PC-3 (cell line): ENCODE data around the gene COPG2. TPM values are rescaled to one million over a fixed set of nuclear protein-coding genes. Genes with fewer than 3 reads are reported as not detected.

Source experiments
- ATAC-seq: fragments of 200-7000 bp; cut with Tn5 transposase; 2 replicates; pipeline ENCODE4 v1.9.1; 2020; ENCODE audit warnings: mild to moderate bottlenecking, moderate library complexity
- BruUV-seq: library from RNA; stranded (reverse); fragments of 400-500 nt; replicated peaks from 2 replicates; lab custom pipeline; 2021; lab: Mats Ljungman, UMichigan
- CTCF ChIA-PET: fragments of 300-600 bp; sonication (Branson Sonifier 250); formaldehyde crosslinking; loops from one replicate; lab custom pipeline; 2022; ENCODE audit warnings: antibody characterized with exemption; lab: Charles Lee
- POLR2A ChIA-PET: fragments of 300-600 bp; sonication (Branson Sonifier 250); formaldehyde crosslinking; loops from one replicate; lab custom pipeline; 2022; ENCODE audit warnings: antibody characterized with exemption; ENCODE audit not compliant: unreplicated experiment; lab: Charles Lee
- DNase-seq: peaks from one replicate; pipeline ENCODE4 v3.0.0-alpha.2; 2015
- H2AFZ ChIP-seq: fragments of 300-600 bp; sonication (generic); 2 replicates; pipeline ENCODE4 v1.6.0; 2016; ENCODE audit warnings: antibody characterized with exemption, low read length
- H3F3A ChIP-seq: fragments of 300-600 bp; sonication (generic); one replicate; pipeline ENCODE4 v1.6.0; 2017; ENCODE audit warnings: antibody characterized with exemption, low read length, control low read depth, mild to moderate bottlenecking; ENCODE audit not compliant: unreplicated experiment
- H3K27ac ChIP-seq: fragments of 300-600 bp; sonication (generic); 2 replicates; pipeline ENCODE4 v1.5.1; 2016; ENCODE audit warnings: mild to moderate bottlenecking, low read length
- H3K27me3 ChIP-seq: fragments of 300-600 bp; sonication (generic); 2 replicates; pipeline ENCODE4 v1.6.1; 2016; ENCODE audit warnings: low read length, mixed read lengths
- H3K36me3 ChIP-seq: fragments of 300-600 bp; sonication (generic); 2 replicates; pipeline ENCODE4 v1.6.1; 2016; ENCODE audit warnings: low read depth, mixed run types, low read length, mixed read lengths
- H3K4me1 ChIP-seq: fragments of 300-600 bp; sonication (generic); 2 replicates; pipeline ENCODE4 v1.5.1; 2016; ENCODE audit warnings: low read length; ENCODE audit not compliant: insufficient read depth
- H3K4me2 ChIP-seq: fragments of 300-600 bp; sonication (generic); 2 replicates; pipeline ENCODE4 v1.6.0; 2016; ENCODE audit warnings: low read length
- H3K4me3 ChIP-seq: fragments of 300-600 bp; sonication (generic); 2 replicates; pipeline ENCODE4 v1.5.1; 2016; ENCODE audit warnings: mild to moderate bottlenecking, low read length, mixed read lengths
- H3K79me2 ChIP-seq: fragments of 300-600 bp; sonication (generic); 2 replicates; pipeline ENCODE4 v1.6.1; 2017; ENCODE audit warnings: low read length, mixed read lengths
- H3K9ac ChIP-seq: fragments of 300-600 bp; sonication (generic); 2 replicates; pipeline ENCODE4 v1.6.0; 2016; ENCODE audit warnings: mild to moderate bottlenecking, low read length
- H3K9me2 ChIP-seq: fragments of 300-600 bp; sonication (generic); replicated peaks from 2 replicates; pipeline ENCODE4 v1.6.1; 2016; ENCODE audit warnings: mixed run types, low read length, mixed read lengths
- H3K9me3 ChIP-seq: fragments of 300-600 bp; sonication (generic); 2 replicates; pipeline ENCODE4 v1.6.1; 2016; ENCODE audit warnings: low read length, mixed read lengths
- H4K20me1 ChIP-seq: fragments of 300-600 bp; sonication (generic); 2 replicates; pipeline ENCODE4 v1.6.1; 2016; ENCODE audit warnings: low read length, mixed read lengths
- EZH2 ChIP-seq: fragments of 300-600 bp; sonication (generic); IDR thresholded peaks from one replicate; pipeline ENCODE4 v1.6.1; 2017; ENCODE audit warnings: antibody characterized with exemption, mild to moderate bottlenecking, low read length; ENCODE audit not compliant: unreplicated experiment
- EZH2phosphoT487 ChIP-seq: fragments of 300-600 bp; sonication (generic); IDR thresholded peaks from 2 replicates; pipeline ENCODE4 v1.6.1; 2018; ENCODE audit warnings: mild to moderate bottlenecking, antibody characterized with exemption, low read length, borderline replicate concordance
- intact Hi-C: fragments of 100-400 bp; cut with micrococcal nuclease; formaldehyde crosslinking; loops from 2 replicates; pipeline ENCODE4 v1.9.0; 2023
- total RNA-seq: library from RNA; depleted of rRNA; stranded (reverse); fragments of >200 nt; gene quantifications from 2 replicates; pipeline ENCODE4 v1.2.3, GENCODE V29; 2014
- TF ChIP-seq, protein P1 (sequence below): fragments of 300-600 bp; sonication (generic); conservative IDR thresholded peaks from 2 replicates; pipeline ENCODE4 v1.5.1; 2017; ENCODE audit warnings: antibody characterized with exemption, low read depth, mild to moderate bottlenecking, low read length

The COPG2 gene
- total RNA-seq, 1 experiment from 2014 or later, result 9.1 TPM

DNA sequence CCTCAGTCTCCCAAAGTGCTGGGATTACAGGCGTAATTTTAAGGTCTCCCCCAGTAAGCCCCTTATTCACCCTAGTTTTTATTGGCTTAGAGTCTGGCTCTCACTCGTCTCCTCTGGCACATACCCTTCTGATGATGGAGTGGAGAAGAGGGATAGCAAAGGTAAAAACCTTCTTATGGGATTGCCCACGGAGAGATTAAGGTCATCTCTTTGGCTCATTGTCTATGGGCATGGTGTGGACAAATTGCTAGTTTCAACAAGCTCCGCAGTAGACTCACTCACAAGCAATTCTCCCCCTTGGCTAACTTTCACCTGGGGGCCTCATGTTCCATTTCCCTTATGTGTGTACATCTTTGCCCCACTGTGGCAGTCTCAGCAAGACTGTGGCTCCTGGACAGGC lies 40.2 kb upstream of the COPG2 start:
- no peak for TF ChIP-seq EZH2
- TF ChIP-seq, protein P1, sequence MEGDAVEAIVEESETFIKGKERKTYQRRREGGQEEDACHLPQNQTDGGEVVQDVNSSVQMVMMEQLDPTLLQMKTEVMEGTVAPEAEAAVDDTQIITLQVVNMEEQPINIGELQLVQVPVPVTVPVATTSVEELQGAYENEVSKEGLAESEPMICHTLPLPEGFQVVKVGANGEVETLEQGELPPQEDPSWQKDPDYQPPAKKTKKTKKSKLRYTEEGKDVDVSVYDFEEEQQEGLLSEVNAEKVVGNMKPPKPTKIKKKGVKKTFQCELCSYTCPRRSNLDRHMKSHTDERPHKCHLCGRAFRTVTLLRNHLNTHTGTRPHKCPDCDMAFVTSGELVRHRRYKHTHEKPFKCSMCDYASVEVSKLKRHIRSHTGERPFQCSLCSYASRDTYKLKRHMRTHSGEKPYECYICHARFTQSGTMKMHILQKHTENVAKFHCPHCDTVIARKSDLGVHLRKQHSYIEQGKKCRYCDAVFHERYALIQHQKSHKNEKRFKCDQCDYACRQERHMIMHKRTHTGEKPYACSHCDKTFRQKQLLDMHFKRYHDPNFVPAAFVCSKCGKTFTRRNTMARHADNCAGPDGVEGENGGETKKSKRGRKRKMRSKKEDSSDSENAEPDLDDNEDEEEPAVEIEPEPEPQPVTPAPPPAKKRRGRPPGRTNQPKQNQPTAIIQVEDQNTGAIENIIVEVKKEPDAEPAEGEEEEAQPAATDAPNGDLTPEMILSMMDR, result no peak
- Histone ChIP-seq H3K4me3 (no peak overlapping the region), H3K9ac (no peak overlapping the region), H3K9me3 (no peaks in the 10 kb centered on the region; the same call in 1 of the 2 replicates), H3K4me1 (no peaks in the 10 kb centered on the region), H2AFZ (no peak overlapping the region), H3K36me3 (no peaks in the 10 kb centered on the region), H3K27me3 (peaks cover 5% of the 10 kb centered on the region; the same call in 1 of the 2 replicates), H3F3A (no peaks in the 10 kb centered on the region), H3K4me2 (no peak overlapping the region), H3K79me2 (no peaks in the 10 kb centered on the region), H4K20me1 (no peaks in the 10 kb centered on the region), H3K9me2 (no peaks in the 10 kb centered on the region), H3K27ac (no peak overlapping the region)
- CTCF ChIA-PET, result interaction anchor here (0.6 kb wide), 1 partner anchor 470 kb away, joined by 4 read pairs; no protein-coding TSS in a partner anchor
- intact Hi-C loops, result no loop called here
- DNase-seq (no peak), ATAC-seq (no peak)
- BruUV-seq, result no TSS peak
- POLR2A ChIA-PET, result no interaction called here

DNA sequence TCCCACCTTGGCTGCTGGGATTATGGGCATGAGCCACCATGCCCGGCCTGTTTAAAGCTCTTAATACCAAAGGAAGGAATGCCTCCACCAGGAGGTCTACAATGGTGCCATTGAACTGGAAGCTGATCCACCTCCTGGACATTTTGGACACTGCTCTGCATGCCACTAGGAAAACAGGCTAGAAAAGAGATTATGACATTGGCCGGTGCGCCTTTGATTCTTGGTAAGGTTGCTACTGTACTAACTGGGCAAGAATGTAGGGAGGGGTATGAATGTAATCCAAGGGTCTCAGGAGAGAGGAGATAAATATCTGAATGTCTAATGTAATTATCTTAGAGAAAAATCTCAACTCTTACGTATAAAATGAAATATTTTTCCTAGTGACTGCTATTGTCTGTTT lies 39.5 kb upstream of the COPG2 start:
- H3K9me3 ChIP-seq, result no peaks in the 10 kb centered on the region; the same call in 1 of the 2 replicates
- no peaks in the 10 kb centered on the region for H4K20me1 ChIP-seq
- peaks cover 5% of the 10 kb centered on the region; the same call in 1 of the 2 replicates for H3K27me3 ChIP-seq
- BruUV-seq, result no TSS peak
- DNase-seq, result no peak
- ChIA-PET POLR2A (no interaction called here), CTCF (no interaction called here)
- no peak for ATAC-seq
- no peaks in the 10 kb centered on the region for H3K79me2 ChIP-seq
- no peaks in the 10 kb centered on the region for H3K9me2 ChIP-seq
- no peaks in the 10 kb centered on the region for H3K4me1 ChIP-seq
- H3F3A ChIP-seq, result no peaks in the 10 kb centered on the region
- H2AFZ ChIP-seq, result no peak overlapping the region
- H3K36me3 ChIP-seq, result no peaks in the 10 kb centered on the region
- no peak overlapping the region for H3K4me2 ChIP-seq
- intact Hi-C loops, result no loop called here
- no peak overlapping the region for H3K9ac ChIP-seq
- no peak for TF ChIP-seq EZH2
- TF ChIP-seq EZH2phosphoT487, result no peak
- TF ChIP-seq, protein P1, result no peak
- no peak overlapping the region for H3K4me3 ChIP-seq
- no peak overlapping the region for H3K27ac ChIP-seq

DNA sequence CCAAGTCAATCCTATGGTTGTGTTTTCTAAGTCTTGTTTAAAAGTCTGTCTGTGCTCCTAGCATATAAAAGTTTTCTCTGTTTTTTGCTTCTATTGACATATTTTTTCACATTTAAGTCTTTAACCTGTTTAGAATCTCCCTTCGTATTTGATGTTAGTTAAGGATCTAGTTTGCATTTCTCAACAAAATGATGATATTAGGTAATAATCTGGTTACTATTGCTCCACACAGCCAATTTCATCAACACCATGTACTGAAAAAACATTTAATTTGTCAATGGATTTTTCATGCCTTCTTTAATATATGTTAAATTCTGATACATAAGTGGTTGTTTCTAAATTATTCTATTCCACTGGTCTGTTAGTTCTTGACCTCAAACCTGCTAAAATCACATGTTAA lies 35.3 kb upstream of the COPG2 start:
- H3K4me3 ChIP-seq, result no peak overlapping the region
- no peak overlapping the region for H3K27ac ChIP-seq
- ChIA-PET CTCF (no interaction called here), POLR2A (no interaction called here)
- H3K36me3 ChIP-seq, result no peaks in the 10 kb centered on the region
- BruUV-seq, result no TSS peak
- TF ChIP-seq, protein P1, result no peak
- no peak for TF ChIP-seq EZH2phosphoT487
- no peak for TF ChIP-seq EZH2
- no peak for DNase-seq
- H3F3A ChIP-seq, result no peaks in the 10 kb centered on the region
- H3K9me2 ChIP-seq, result no peaks in the 10 kb centered on the region
- H3K9ac ChIP-seq, result no peak overlapping the region
- no peaks in the 10 kb centered on the region for H4K20me1 ChIP-seq
- no peaks in the 10 kb centered on the region for H3K4me1 ChIP-seq
- intact Hi-C loops, result no loop called here
- no peak overlapping the region for H2AFZ ChIP-seq
- no peak overlapping the region for H3K4me2 ChIP-seq
- no peak for ATAC-seq
- H3K79me2 ChIP-seq, result no peaks in the 10 kb centered on the region
- H3K9me3 ChIP-seq, result no peaks in the 10 kb centered on the region; the same call in 1 of the 2 replicates
- peaks cover 5% of the 10 kb centered on the region; the same call in 1 of the 2 replicates for H3K27me3 ChIP-seq
